ENCODE measurements around the gene AP4S1.
"Not testable (repeated sequence)": the region's sequence is repeated elsewhere in the genome, so short reads cannot be mapped to it uniquely, and the experiment has no call there.

AP4S1 gene

GRCh38 chr14:31025367-31026076 is at the start of gene AP4S1:
Gene AP4S1, plus strand, starts transcription at chr14:31025649. Its CDS starts 40,548 bp downstream, at chr14:31066197.
- DNase-seq: peak; percentile 23 to 43

GRCh38 chr14:30977752-30978151 is 47.7 kb upstream of the AP4S1 start:
- DNase-seq: no peak

GRCh38 chr14:30980106-30980704 is 45.2 kb upstream of the AP4S1 start:
- peak; percentile 48 to 52 for DNase-seq

DNA sequence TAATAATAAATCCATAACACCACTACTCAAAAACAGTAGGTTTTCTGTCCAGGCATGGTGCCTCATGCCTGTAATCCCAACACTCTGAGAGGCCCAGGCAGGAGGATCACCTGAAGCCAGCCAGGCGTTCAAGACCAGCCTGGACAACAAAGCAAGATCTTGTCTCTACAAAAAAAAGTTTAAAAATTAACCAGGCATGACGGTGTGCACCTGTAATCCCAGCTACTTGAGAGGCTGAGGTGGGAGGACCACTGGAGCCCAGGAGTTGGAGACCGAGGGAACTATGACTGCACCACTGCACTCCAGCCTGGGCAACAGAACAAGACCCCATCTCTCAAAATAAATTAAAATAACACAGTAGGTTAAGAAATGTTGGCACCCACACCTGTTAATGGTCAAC is 44.5 kb upstream of the AP4S1 start:
- no peak for DNase-seq

- no peak for DNase-seq
These were observed 42.9 kb upstream of the AP4S1 start for GRCh38 chr14:30982533-30982932.

GRCh38 chr14:30983858-30984257 is 41.6 kb upstream of the AP4S1 start:
- no peak for DNase-seq

- no peak for DNase-seq
These were observed 39.7 kb upstream of the AP4S1 start for GRCh38 chr14:30985796-30986195.

- DNase-seq: no peak
These were observed 36.9 kb upstream of the AP4S1 start for GRCh38 chr14:30988509-30988908.

DNA sequence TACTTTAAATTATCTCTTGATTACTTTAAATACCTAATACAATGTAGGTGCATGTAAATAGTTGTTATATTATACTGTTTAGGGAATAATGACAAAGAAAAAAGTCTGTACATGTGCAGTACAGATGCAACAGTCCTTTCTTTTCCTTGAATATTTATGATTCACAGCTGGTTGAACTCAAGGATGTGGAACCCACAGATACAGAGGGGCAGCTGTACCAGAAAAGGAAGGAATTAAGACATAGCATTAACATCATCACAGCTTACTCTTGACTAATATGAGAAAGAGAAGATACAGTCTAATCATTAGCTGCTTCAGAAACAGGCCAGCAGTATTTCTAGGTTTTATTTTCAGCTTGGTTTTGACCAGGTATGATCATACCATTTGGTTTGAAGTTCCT is 34.7 kb upstream of the AP4S1 start:
- DNase-seq: no peak

DNA sequence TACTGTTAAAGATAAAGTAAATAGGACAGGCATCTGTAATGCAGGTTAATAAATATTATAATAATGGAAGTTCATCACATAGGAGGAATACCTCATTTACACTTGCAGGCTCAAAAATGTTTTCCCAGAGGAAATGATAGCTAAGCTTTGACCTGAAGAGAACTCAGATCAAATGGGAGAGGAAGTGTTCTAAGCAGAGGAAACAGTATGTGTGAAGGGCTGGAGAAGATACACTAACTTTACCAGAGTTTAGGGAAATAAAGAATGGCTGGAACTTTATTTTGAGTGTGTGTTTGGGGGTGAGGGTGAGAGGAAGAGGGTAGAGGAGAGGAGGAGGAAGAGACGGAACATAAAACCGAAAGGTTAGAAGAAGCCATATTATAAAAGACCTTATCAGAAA is 34.0 kb upstream of the AP4S1 start:
- DNase-seq: no peak

- DNase-seq: no peak
These were observed 32.4 kb upstream of the AP4S1 start for GRCh38 chr14:30993071-30993470.

- DNase-seq: no peak
These were observed 30.5 kb upstream of the AP4S1 start for GRCh38 chr14:30994681-30995620.

DNA sequence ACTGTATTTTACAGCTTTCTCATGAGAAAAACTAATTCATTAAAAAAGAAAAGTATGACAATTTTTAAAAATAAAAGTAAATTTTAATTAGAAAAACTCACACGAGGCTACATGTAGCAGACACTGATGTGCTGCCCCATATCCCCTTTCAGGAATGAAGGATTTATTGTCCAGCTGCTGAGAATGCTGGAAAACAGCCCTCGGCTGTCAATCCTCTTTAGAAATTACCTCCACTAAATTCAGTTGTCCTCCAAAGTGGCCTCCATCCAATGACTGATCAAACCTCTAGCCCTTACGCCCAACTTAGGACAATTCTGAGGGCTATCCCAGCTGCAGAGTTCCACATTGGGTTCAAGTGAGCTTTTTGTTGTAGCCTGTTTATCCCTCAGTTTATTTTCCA is 29.8 kb upstream of the AP4S1 start:
- DNase-seq: no peak

DNA sequence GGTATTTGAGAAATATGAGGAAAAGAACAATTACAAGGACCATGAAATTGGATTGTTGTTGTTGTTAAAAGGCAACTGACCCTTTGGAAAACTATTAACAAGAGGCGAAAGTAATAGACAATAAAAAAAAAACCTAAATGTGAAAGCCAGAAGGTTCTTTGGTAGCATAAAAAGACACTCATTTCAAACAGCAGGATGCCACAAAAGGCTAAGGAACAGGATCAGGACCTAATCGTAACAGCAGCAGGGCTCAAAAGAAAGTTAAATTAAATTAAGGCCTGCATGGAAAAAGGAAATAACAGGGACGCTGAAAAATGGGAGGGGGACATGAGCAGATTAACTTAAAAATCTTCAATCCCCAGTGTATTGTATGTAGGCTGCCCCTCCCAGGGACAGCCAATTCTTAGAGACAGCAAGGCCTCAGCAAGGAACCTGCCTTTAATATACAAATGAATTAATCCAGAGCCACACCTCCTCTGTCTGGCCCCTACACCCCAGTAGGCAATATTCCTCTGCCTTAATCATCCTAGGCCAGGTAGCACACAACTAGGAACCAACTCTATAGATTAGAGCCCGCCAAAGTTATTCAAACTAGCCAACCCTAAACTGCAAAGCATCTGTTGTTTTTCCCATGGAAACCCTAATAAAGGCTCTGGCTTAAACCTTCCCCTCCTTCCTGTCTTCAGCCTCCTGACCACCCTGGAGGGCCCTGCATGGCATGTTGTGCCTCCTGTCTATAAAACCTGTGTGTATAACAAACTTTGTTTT is 28.4 kb upstream of the AP4S1 start:
- no peak for DNase-seq

DNA sequence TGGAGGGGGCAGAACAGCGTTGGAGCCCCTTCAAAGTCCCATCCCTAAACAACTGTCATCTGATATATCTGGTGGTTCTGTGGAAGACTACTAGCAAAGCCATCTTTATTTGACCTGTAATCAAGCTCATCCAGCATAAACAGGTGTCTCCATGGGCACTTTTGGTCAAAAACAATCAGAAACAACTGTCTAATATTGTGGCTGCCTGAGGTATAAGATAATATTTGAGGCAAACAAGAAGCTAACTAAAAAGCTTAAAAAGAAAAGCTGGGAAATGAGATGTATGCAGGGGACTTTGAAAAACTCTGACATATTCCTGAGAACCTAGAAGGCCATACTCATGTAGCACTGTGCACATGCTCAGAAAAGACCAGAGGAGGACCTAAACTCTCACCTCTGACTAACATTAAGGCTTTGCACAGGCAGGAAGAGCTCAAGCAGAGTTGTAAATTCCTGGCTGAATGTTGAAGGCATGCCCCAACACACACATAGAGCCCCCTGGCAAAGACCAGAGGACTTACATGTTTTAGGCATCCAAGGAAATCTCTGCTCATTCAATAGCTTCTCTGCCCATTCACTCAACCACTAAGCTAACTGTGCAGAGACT is 27.2 kb upstream of the AP4S1 start:
- DNase-seq: no peak

GRCh38 chr14:30999038-30999773 is 26.2 kb upstream of the AP4S1 start:
- no peak for DNase-seq

DNA sequence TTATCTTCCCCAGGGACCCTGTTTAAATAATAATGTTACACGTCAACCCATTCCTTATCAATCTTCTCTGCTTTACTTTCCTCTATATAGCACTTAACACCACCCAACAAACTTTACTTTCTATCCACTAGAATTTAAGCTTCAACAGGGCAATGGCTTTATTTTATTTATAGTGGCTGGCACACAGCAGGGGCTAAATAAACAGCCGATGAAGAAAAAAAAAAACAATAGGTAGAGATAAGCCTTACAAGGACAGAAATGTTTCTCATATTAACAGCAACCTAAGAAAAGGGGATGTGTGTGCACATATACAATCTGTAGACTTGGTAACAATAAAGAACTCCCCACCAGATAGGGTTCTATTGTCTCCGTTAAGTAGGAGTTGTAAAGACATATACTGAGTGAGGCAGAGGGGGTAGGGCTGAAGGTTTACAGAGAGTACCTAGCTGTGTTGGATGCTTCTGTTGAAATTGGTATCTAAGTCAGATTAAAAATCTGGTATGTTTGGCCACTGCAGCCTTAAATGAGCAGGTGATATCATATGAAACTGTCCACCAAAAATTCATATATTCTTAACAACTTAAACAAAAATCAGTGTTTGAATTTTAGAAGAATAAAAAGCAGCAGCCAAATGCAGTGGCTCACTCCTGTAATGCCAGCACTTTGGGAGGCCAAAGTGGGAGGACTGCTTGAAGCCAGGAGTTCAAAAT is 24.7 kb upstream of the AP4S1 start:
- no peak for DNase-seq

- DNase-seq: no peak
These were observed 24.1 kb upstream of the AP4S1 start for GRCh38 chr14:31001339-31001658.

DNA sequence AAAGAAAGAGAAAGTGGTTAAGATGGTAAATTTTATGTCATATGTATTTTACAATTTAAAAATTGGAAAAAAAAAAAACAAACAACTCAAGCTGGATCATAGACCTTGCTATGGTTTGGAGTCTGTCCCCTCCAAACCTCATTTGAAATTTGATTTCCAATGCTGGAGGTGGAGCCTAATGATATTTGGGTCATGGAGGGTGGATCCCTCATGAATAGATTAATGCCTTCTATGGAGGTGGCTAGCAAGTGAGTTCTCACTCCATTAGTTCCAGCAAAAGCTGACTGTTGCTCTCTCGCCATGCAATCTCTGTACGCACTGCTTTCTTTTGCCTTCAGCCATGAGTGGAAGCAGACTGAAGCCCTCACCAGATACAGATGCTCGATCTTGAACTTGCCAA is 22.2 kb upstream of the AP4S1 start:
- no peak for DNase-seq

DNA sequence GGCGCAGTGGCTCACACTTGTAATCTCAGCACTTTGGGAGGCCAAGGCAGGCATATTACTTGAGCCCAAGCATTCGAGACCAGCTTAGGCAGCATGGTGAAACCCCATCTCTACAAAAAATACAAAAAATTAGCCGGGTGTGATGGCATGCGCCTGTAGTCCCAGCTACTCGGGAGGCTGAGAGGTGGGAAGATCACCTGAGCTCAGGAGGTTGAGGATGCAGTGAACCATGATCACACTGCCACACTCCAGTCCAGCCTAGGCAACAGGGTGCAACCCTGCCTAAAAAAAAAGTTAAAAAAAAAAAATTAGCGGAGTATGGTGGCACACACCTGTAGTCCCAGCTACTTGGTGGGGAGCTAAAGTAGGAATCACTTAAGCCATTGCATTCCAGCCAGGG is 21.4 kb upstream of the AP4S1 start:
- not testable (repeated sequence) for DNase-seq

- no peak for DNase-seq
These were observed 18.7 kb upstream of the AP4S1 start for GRCh38 chr14:31006703-31007102.

Measured in SHP77 (cell line).